HUES64 (cell line): ENCODE data around the gene FGFR1OP2.
A peak's percentile ranks its signal among the peaks of the same experiment; 100 is the strongest.

ENCODE experiments used
- H3K27ac ChIP-seq: 2 replicates; pipeline ENCODE4 v1.7.0; 2013; ENCODE audit warnings: low read depth, low read length, inconsistent platforms
- H3K27me3 ChIP-seq: 2 replicates; pipeline ENCODE4 v1.6.1; 2013; ENCODE audit warnings: mild to moderate bottlenecking, low read length; ENCODE audit not compliant: insufficient read depth
- H3K36me3 ChIP-seq: 2 replicates; pipeline ENCODE4 v1.6.1; 2013; ENCODE audit warnings: mild to moderate bottlenecking, low read length; ENCODE audit not compliant: insufficient read depth
- H3K4me1 ChIP-seq: 2 replicates; pipeline ENCODE4 v1.6.1; 2013; ENCODE audit warnings: mild to moderate bottlenecking, low read length, moderate library complexity; ENCODE audit not compliant: insufficient read depth
- H3K4me3 ChIP-seq: 2 replicates; pipeline ENCODE4 v1.5.1; 2013; ENCODE audit warnings: mild to moderate bottlenecking, low read length, moderate library complexity
- H3K9ac ChIP-seq: 2 replicates; pipeline ENCODE4 v1.6.1; 2013; ENCODE audit warnings: mild to moderate bottlenecking, low read depth, low read length
- H3K9me3 ChIP-seq: 2 replicates; pipeline ENCODE4 v1.6.1; 2013; ENCODE audit warnings: low read depth, low read length; ENCODE audit not compliant: insufficient read depth
- WGBS: fragments of 150-250, 120-280 bp; methylation state at CpG from one replicate; pipeline ENCODE4 v1.1.7; 2013; ENCODE audit warnings: missing lambda C conversion rate; 5-methylcytosine and 5-hydroxymethylcytosine counted together

The FGFR1OP2 gene

DNA sequence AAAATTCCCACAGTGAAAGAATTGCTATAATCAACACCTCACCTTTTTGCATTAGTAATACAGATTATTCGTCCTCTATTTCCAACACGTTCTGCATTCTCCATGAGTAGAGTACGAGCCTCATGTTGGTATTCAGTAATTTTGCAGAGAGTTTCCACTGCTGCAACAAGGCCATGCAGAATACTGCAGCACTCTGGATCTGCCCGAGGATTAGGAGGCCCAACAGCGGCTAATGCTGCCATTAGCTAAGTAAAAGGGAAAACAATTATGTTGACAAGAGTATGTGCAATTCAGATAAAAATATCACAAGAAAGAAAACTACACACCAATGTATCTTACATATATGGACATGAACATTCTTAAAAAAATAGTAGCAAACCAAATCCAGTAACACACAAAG, 9.6 kb upstream of the FGFR1OP2 start:
- WGBS = 94% methylated on average over 5 of the region's 5 CpGs
- H3K27ac ChIP-seq = no peak overlapping the region

DNA sequence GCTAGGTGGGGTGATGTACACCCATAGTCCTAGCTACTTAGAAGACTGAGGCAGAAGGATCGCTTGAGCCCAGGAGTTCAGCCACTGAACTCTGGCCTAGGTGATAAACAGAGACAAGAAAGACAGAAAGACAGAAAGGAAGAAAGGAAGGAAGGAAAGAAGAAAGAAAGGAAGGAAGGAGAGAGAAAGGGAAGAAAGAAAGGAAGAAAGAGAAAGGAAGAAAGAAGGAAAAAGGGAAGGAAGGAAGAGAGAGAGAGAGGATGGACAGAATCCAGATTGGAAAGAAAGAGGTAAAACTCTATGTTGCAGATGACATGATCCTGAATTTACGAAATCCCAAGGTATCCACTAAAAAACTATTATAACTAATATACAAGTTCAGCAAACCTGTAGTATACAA, 8.7 kb upstream of the FGFR1OP2 start:
- Histone ChIP-seq H3K9ac (no peak overlapping the region), H3K4me3 (no peak overlapping the region), H3K36me3 (peaks cover 90% of the 10 kb centered on the region), H3K27me3 (no peaks in the 10 kb centered on the region), H3K27ac (no peak overlapping the region), H3K9me3 (no peaks in the 10 kb centered on the region), H3K4me1 (no peaks in the 10 kb centered on the region)
- 95% methylated on average over 1 of the region's 2 CpGs for WGBS

More for the DNA sequence above, 9.6 kb upstream of the FGFR1OP2 start:
- H3K36me3 ChIP-seq = peaks cover 90% of the 10 kb centered on the region
- no peaks in the 10 kb centered on the region for H3K9me3 ChIP-seq
- H3K4me1 ChIP-seq = no peaks in the 10 kb centered on the region
- H3K9ac ChIP-seq = no peak overlapping the region
- no peaks in the 10 kb centered on the region for H3K27me3 ChIP-seq
- no peak overlapping the region for H3K4me3 ChIP-seq

DNA sequence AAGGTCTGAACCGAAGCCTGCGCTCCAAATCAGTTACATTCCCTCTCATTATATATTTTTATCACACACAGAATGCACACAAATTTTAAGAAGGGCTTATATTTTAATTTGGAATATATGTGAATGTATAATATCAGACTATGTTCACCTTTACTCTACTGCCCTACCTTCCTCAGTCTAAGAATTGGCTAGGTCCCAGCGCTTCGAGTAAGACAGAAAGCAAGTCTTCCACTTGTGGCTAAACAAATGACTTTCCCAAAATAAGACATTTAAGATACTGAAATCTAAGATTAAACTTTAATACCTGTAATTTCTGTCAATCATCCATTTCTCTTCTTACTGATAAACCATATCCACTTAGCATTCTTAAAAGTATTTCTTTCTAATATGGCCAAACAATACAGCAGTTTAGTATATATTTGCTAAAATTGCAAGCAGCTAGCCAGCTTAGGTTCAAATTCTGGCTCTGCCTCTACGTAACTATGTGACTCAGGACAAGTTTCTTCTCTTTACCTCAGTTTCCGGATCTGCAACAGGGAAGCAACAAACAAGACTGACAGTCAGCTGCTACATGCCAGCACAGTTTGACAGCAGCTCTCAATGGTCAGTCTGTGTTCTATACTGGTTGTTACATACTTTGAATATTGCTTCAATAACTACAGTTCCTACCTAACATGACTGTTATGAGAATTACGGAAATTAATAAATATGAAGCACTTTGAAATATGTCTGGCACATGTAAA, 2.5 kb upstream of the FGFR1OP2 start:
- Histone ChIP-seq H3K36me3 (peaks cover 39% of the 10 kb centered on the region), H3K27ac (no peak overlapping the region), H3K4me3 (peak overlapping the region; percentile 84; the same call in 1 of the 2 replicates), H3K27me3 (no peaks in the 10 kb centered on the region), H3K9me3 (no peaks in the 10 kb centered on the region), H3K9ac (no peak overlapping the region), H3K4me1 (peaks cover 18% of the 10 kb centered on the region)
- WGBS = 92% methylated on average over 6 of the region's 7 CpGs

DNA sequence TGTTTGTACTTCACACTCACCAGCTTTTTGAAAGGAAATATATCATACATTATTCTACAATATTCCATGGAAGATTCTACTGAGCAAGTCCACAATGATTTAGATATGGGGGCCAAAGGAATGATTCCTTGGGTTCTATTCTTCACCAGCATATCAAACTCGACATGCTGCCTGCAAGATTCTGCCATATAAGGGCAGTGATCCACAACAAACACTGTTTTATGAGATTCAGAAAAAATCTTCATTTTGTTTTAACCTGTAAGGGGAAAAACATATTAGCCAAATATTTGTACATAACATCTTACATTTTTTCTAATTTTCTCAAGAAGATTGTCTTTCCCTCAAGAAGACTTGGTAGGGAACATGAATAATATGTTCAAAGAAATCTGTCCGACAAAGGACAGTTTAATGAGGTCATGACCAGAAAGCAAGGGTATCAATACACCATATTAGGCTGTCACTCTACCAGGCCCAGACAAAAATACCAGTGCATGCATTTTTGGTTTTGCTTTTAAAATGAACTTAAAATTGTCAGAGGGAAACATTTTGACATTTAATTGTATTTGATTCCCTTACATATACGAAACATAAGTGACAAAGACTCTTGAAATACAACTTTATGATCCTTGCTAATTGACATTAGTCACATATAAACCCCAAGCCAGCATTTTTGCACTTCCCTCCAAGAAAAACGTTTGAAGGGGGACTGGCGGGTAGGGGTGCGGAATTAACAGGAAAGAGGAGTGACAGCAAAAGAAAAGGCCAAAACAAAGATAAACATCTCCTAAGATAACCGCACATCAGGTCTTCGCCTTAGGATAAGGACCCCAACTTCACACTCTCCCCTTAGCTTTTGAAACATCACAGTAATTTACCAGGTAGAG, 1.5 kb upstream of the FGFR1OP2 start:
- Histone ChIP-seq H3K9ac (peak overlapping the region; percentile 98), H3K27ac (no peak overlapping the region), H3K27me3 (no peaks in the 10 kb centered on the region), H3K4me1 (peaks cover 18% of the 10 kb centered on the region), H3K4me3 (peak overlapping the region; percentile 84), H3K36me3 (peaks cover 32% of the 10 kb centered on the region), H3K9me3 (no peaks in the 10 kb centered on the region)
- WGBS = 39% methylated on average over 8 of the region's 8 CpGs

DNA sequence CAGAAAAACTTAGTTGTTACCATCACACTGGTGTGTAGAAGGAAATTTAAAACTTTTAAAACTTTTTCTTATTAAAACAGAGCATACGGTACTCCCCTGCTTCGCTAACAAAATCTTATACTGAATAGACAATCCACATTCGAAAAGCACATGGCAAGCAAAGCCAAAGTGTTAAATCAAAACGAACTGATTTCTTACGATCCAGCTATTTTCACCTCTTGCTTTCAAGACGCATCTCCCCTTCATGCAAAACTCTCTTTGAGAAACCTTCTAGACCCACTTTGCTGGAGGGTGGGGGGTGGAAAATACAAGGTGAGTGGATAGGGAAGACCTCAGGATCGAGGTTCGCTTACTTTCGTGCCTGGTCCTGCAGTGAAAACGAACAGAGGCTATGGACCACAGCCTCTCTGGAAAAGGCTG, 817 bp upstream of the FGFR1OP2 start:
- Histone ChIP-seq H3K27me3 (no peaks in the 10 kb centered on the region), H3K4me1 (peaks cover 18% of the 10 kb centered on the region), H3K4me3 (peak overlapping the region; percentile 84), H3K36me3 (peaks cover 26% of the 10 kb centered on the region), H3K9me3 (no peaks in the 10 kb centered on the region), H3K9ac (peak overlapping the region; percentile 98), H3K27ac (peak overlapping the region; percentile 91)
- WGBS = under 1% methylated on average over 10 of the region's 10 CpGs

DNA sequence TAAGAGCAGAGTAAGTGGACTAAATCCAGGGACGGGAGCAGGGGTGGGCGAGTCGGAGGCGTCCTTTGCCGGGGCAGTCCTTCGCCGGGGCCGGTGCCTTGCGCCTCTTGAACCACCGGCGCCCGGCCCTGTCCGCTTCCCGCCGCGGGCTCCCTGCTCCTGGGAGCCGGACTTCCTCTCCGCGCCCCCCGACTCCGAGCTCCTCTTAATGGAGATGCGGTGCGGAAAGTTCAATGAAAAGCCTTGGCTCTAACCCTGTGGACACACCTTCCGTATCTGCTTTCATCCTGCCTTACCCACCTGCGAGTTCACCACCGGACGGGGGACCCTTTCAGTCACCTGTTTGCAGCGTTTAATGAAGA, 412 bp downstream of the FGFR1OP2 start:
- Histone ChIP-seq H3K4me3 (peak overlapping the region; percentile 84), H3K27ac (peak overlapping the region; percentile 91), H3K9ac (peak overlapping the region; percentile 98), H3K4me1 (peaks cover 18% of the 10 kb centered on the region), H3K9me3 (no peaks in the 10 kb centered on the region), H3K36me3 (peaks cover 15% of the 10 kb centered on the region; the same call in 1 of the 2 replicates), H3K27me3 (no peaks in the 10 kb centered on the region)
- under 1% methylated on average over 28 of the region's 28 CpGs for WGBS

DNA sequence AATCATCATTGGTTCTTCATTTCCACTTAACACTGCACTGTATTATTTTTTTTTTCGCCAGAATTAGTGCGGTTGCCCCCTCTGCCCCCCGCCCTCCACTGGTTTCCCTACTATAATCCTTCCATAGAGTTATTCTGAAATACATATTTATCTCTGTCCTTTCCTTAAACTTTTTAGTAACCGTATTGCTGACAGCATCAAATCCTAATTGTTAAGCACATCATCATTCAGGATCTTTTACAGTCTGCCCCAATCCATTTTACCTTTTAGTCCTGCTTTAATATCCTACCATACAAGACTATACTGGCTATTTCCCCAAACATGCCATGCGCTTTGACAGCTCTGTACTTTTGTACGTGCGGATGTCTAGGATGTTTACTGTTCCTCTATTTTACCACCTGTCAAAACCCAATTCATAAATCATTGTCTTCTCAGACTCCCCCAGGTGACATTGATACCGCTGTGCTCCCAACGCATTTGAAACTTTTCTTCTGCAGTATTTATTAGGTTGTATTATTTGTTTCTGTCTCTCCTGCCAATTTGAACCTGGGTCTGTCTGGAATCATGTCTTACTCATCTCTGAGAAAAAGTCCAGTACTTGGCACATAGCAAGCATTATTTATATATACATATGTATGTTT, 1.0 kb downstream of the FGFR1OP2 start:
- WGBS = 47% methylated on average over 9 of the region's 9 CpGs
- peaks cover 9% of the 10 kb centered on the region; the same call in 1 of the 2 replicates for H3K36me3 ChIP-seq
- H3K27me3 ChIP-seq = no peaks in the 10 kb centered on the region
- no peaks in the 10 kb centered on the region for H3K9me3 ChIP-seq
- H3K27ac ChIP-seq = no peak overlapping the region
- peak overlapping the region; percentile 84 for H3K4me3 ChIP-seq
- H3K9ac ChIP-seq = peak overlapping the region; percentile 98
- peaks cover 18% of the 10 kb centered on the region for H3K4me1 ChIP-seq

DNA sequence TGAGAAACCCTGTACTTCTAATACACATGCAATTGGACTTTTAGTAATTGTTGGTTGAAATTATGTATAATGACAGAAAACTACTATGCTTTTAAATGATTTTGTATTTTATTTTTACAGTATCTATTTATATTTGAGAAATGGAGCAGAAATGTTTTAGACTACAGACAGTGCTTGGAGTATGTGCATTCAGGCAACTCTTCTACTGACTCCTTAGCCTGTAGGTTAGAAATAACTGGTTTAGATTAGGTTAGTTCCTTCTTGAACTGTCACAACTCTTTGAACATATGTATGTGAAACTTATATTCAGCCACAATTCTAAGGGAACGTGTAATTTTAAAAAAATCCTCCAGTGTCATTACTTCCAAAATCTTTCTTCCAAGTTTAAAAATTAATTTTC, 1.7 kb downstream of the FGFR1OP2 start:
- peak overlapping the region; percentile 84 for H3K4me3 ChIP-seq
- no peaks in the 10 kb centered on the region for H3K27me3 ChIP-seq
- peaks cover 18% of the 10 kb centered on the region for H3K4me1 ChIP-seq
- 100% methylated on average over 1 of the region's 1 CpG for WGBS
- H3K9me3 ChIP-seq = no peaks in the 10 kb centered on the region
- H3K27ac ChIP-seq = no peak overlapping the region
- peak overlapping the region; percentile 98; the same call in 1 of the 2 replicates for H3K9ac ChIP-seq
- H3K36me3 ChIP-seq = peaks cover 4% of the 10 kb centered on the region; the same call in 1 of the 2 replicates

DNA sequence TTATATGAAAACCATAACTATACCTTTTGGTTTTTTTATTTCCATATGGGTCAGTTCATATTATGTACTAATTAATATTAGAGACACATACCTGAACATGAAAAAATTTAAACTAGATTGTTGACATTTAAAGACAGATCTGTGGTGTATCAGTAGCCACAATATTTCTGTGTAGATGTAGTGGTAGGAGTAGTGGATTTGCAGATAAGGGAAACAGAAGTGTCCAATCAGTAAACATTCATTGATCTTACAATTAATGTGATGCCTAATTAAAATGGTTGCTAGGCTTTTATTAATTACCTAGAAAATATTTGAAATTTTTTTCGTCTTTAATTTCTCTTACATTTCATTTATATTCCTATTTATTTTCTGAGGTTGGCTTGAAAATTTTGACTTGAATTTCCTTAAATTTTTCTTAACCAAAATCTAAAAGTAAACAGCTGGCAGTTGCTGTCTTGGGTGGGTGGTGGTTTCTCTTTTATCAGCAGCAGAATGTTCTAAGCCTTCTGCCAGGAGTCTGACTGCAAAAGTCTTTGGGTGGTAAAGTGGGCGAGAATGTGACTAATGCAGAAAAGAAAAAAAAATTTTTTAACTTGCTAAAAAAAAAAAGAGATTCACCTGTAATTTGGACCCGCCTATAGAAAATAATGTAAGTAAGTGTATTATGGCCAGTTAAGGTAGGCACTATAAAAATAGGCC, 2.4 kb downstream of the FGFR1OP2 start:
- Histone ChIP-seq H3K9ac (no peak overlapping the region), H3K4me3 (no peak overlapping the region), H3K27ac (no peak overlapping the region), H3K9me3 (no peaks in the 10 kb centered on the region), H3K27me3 (no peaks in the 10 kb centered on the region), H3K4me1 (peaks cover 18% of the 10 kb centered on the region), H3K36me3 (no peaks in the 10 kb centered on the region; the same call in 1 of the 2 replicates)
- 89% methylated on average over 2 of the region's 3 CpGs for WGBS

DNA sequence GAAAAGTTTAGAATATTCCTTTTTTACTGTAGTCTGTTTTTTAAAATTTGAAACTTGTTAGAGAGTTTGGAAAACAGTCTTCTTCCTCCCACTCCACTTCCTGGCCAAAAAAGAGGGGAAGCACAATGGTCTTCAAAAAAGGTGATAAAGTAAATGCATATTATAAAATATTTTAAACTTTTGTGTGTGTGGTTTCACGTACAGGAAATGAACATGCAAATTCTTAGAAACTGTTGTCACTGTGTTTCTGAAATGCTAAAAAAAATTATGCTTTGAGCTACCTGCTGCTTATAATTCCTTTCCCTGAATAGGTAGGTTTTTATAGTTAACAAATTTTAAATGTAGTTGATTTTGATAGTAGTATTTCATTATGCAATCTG, 2.9 kb downstream of the FGFR1OP2 start:
- Histone ChIP-seq H3K9ac (no peak overlapping the region), H3K9me3 (no peaks in the 10 kb centered on the region), H3K4me3 (no peak overlapping the region), H3K4me1 (peaks cover 18% of the 10 kb centered on the region), H3K27ac (no peak overlapping the region), H3K36me3 (no peaks in the 10 kb centered on the region), H3K27me3 (no peaks in the 10 kb centered on the region)
- WGBS = 93% methylated on average over 1 of the region's 1 CpG
